ENCODE data around the gene UNC5C.

UNC5C gene

DNA sequence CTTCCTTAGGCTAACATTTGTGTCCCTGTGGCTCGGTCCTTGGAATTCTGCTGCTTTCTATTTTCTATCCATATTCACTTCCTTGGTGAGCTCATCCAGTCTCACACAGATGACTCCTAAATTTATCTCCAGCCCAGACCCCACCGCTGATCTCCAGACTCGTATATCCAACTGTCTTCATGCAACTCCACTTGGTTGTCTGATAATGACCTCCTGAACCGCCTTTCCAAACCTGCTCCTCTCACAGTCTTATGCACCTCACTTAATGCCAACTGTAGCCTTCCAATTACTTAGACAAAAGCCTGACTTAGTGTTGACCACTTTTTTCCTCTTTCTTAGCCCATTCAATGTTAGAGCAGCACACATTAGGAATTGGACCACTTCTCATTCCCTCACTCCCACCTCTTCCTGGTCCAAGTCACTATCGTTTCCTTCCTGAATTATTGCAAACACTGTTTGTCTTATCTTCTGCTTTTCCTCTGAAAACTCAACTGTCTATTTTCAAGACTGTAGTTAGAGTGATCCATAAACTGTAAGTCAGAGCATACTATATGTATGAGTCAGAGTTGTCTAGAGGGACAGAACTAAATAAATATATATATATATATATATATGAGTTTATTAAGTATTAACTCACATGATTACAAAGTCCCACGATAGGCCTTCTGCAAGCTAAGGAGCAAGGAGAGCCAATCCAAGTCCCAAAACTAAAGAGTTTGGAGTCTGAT lies 292.5 kb downstream of the UNC5C start:
- no peaks in the 10 kb centered on the region for H3K9me3 Mint-ChIP-seq (ENCODE audit: low read depth)
- H3K36me3 Mint-ChIP-seq: no peaks in the 10 kb centered on the region
- no peak overlapping the region for H3K4me3 Mint-ChIP-seq
- no peak overlapping the region for H3K27ac Mint-ChIP-seq
- H3K4me1 Mint-ChIP-seq (ENCODE audit: low read depth): no peaks in the 10 kb centered on the region
- H3K27me3 Mint-ChIP-seq: no peaks in the 10 kb centered on the region

DNA sequence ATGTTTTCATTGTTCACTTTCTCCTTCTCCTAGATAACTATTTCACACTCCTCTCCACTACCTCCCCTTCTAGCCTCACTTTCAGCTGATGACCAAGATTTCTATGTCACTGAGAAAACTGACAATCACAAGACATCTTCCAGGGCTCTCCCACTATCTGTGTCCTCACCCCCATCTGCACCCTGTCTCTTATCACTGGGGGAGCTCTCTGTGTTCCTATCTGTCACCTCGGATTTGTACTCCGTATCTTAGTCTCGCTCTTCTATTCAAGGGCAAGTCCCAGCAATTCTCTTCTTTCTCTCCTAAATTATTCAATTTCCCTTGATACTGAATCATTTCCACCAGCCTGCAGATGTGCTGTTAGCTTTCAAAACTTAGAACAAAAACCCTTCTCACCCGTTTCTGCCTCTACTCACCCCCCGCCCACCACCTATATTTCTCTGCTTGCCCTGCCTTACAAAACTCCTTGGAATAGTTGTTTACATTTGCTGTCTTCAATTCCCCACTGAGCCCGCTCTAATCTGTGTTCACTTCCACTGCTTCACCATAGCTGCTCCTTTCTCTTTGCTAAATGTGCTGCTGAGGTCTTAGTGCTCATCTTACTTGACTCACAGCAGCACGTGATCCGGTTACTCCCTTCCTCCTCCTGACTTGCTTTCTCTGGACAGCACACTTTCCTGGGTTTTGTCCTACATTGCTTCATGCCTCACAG lies 293.2 kb downstream of the UNC5C start:
- Mint-ChIP-seq H3K27ac (no peak overlapping the region), H3K4me3 (no peak overlapping the region), H3K36me3 (no peaks in the 10 kb centered on the region), H3K27me3 (no peaks in the 10 kb centered on the region), H3K4me1 (ENCODE audit: low read depth) (no peaks in the 10 kb centered on the region), H3K9me3 (ENCODE audit: low read depth) (no peaks in the 10 kb centered on the region)

DNA sequence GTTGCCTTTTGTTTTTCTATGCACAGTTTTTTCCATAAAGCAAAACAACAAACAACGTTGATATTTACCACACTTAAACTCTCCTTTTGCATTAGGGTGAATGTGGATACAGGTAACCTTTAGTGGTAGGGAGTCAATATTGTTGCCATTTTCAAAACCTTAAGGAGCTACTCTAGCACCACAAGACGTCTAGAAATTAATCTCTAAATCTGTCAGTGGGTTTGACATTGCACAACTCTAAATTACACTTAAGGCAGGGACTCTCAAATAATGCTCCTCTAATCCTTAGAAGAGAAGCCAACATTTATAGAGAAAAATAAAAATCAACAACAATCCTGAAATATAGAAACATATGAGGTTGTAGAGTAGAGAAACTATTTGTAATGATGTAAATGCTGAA lies 297.2 kb downstream of the UNC5C start:
- Mint-ChIP-seq H3K27ac (no peak overlapping the region), H3K36me3 (no peaks in the 10 kb centered on the region), H3K4me3 (no peak overlapping the region), H3K27me3 (no peaks in the 10 kb centered on the region), H3K9me3 (ENCODE audit: low read depth) (no peaks in the 10 kb centered on the region), H3K4me1 (ENCODE audit: low read depth) (peaks cover 3% of the 10 kb centered on the region)

DNA sequence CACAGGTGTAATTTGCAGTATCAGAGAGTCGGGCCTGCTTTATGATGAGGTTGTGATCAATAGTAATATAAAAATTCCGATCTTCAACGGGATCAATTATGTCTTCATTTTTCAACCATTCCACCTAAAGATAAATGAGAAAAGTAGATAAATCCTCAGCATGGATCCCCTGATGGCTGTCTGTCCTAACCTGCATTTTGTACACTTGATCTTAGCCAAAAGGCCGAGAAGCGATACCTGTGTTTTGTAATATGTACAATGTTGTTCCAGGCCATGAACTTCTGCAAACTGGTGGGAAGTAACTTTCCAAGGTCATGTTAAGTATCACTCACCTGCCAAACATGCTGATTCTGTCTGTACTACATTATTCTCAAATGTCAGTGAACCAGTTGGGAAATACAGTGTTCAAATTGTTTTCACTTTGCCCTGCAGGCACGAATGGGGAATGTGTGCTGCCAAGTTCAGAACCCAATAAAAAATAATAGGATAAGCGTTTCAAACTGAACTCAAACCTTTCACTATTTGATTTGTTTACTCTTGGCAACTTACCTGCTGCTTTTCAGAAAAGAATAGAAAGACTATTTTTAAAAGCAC lies 298.1 kb downstream of the UNC5C start:
- Mint-ChIP-seq H3K4me3 (no peak overlapping the region), H3K4me1 (ENCODE audit: low read depth) (peaks cover 3% of the 10 kb centered on the region), H3K27me3 (no peaks in the 10 kb centered on the region), H3K27ac (no peak overlapping the region), H3K36me3 (no peaks in the 10 kb centered on the region), H3K9me3 (ENCODE audit: low read depth) (no peaks in the 10 kb centered on the region)

DNA sequence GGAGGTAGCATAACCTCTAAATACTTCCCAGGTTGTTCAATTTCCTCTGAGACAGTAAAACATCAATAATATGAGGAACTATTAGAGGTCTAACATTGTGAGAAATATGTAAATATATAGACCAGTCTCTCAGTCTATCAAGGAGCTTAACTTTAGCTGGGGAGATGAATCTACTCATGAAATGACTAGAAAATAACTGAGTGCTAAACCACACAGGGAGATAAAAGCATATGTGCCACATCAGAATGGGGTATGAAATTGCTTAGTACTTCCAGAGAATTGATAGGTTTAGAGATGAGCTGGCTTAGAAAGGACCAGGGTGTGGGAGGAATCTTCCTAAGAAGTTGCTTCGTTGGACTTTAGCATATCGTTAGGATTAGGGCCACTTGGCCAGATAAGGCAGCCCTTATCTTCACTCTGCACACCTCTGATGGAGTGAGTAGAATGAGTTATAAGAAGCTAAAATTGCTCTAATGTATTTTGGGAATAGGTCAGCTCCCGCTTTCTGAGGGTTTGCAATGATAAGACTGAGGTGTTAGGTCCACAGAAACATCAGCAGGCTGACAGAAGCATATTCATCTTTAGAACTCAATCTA lies 299.2 kb downstream of the UNC5C start:
- Mint-ChIP-seq H3K27me3 (no peaks in the 10 kb centered on the region), H3K4me1 (ENCODE audit: low read depth) (peaks cover 3% of the 10 kb centered on the region), H3K36me3 (no peaks in the 10 kb centered on the region), H3K9me3 (ENCODE audit: low read depth) (no peaks in the 10 kb centered on the region), H3K4me3 (no peak overlapping the region), H3K27ac (peak overlapping the region; percentile 31)

DNA sequence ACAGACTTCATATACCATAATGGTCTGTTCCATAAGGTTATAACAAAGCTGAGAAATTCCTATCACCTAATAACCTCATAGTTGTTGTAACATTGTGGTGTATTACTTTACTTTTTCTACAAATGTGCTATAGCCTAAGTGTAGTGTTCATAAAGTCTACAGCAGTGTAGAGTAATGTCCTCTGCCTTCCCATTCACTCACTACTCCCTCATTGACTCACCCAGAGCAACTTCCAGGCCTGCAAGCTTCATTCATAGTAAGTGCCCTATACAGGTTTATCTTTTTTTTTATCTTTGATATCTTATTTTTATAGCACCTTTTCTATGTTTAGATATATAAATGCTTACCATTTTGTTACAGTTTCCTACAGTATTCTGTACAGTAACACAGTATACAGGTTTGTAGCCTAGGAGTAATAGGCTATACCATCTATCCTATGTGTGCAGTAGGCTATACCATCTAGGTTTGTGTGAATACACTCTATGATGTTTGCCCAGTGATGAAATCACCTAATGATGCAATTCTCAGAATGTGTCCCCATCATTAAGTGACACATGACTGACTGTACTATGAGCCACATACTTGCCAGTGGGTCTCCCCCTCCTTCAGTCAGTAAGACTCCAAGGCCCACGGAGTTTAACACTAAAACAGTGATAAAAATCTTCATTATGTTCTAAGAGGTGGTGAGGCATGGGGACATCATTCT lies 299.9 kb downstream of the UNC5C start:
- no peaks in the 10 kb centered on the region for H3K9me3 Mint-ChIP-seq (ENCODE audit: low read depth)
- no peaks in the 10 kb centered on the region for H3K36me3 Mint-ChIP-seq
- H3K27ac Mint-ChIP-seq: peak overlapping the region; percentile 24
- no peak overlapping the region for H3K4me3 Mint-ChIP-seq
- H3K27me3 Mint-ChIP-seq: no peaks in the 10 kb centered on the region
- H3K4me1 Mint-ChIP-seq (ENCODE audit: low read depth): peaks cover 3% of the 10 kb centered on the region

DNA sequence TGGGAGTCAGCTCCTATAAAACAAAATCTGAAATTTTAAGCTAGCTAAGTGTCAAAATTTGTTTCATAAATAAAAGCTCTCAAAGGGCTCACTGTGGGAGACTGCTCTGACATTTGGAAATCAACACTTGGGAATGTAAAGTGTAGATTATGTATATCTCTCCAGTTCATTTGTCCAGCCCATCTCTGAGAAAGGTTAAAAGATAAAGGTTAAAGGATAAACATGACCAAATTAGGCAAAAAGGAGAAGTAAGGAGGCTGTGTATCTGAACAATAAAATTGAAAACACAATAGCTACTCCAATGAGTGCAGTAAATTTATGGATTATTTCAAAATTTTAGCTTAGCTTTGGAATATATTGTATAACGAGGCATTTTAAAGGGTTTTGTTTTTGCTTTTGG lies 304.9 kb downstream of the UNC5C start:
- H3K27me3 Mint-ChIP-seq: no peaks in the 10 kb centered on the region
- no peak overlapping the region for H3K27ac Mint-ChIP-seq
- no peaks in the 10 kb centered on the region for H3K4me1 Mint-ChIP-seq (ENCODE audit: low read depth)
- no peak overlapping the region for H3K4me3 Mint-ChIP-seq
- no peaks in the 10 kb centered on the region for H3K36me3 Mint-ChIP-seq
- peaks cover under 1% of the 10 kb centered on the region for H3K9me3 Mint-ChIP-seq (ENCODE audit: low read depth)

DNA sequence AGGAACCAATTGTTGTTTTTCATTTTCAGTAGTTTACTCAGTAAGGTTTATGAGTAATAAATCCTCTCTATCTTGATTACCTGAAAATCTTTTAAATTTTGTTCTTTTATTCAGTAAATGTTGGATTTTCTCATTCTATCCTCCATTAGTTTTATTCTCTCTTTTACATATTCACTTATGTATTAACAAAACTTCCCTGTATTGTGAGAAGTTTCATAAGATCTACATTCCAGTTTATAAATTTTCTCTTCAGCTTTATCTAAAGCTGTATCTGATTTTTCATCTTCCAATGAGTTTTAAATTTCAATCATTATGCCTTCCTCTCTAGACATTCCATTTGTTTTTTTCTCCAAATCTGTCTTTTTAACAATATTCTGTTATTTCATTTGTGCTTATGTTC lies 310.2 kb downstream of the UNC5C start:
- Mint-ChIP-seq H3K36me3 (no peaks in the 10 kb centered on the region), H3K4me1 (ENCODE audit: low read depth) (no peaks in the 10 kb centered on the region), H3K27ac (no peak overlapping the region), H3K9me3 (ENCODE audit: low read depth) (peaks cover 6% of the 10 kb centered on the region), H3K4me3 (no peak overlapping the region), H3K27me3 (no peaks in the 10 kb centered on the region)

DNA sequence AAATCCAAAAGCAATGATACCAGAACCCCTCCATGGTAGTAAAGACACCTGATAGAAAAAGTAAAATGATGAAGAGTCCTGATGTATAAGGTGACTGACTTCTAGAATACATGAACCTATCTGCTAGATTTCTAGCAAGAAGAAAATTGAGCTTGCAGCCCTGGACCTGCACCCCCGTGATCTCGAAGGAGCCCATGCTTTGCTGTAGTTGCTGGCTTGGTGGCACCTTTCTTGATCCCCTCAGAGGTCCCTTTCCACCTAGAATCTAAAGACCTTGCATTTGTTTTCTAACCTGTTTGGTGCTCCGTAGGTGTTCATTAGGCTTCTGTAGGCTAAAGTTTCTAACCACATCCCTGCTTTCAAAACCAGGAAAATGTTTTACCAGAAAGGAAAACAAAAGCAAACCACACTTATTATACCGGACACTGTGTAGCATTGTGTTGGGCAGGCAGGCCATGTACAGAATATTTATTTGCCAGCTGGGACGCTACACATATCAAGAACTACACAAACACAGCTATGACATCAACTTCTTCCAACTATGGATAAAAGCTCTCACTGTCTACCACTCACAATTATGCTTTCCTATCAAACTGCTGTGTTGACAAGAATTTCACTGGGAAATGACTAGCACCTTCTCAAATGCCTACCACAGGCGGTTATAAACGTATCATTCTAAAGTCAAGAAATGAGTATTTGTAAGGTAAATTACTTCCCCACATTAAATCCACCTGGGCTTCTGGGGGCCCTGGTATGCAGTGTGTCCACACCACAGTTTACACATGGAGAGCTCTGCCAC lies 316.2 kb downstream of the UNC5C start:
- Mint-ChIP-seq H3K9me3 (ENCODE audit: low read depth) (no peaks in the 10 kb centered on the region), H3K27me3 (no peaks in the 10 kb centered on the region), H3K36me3 (no peaks in the 10 kb centered on the region), H3K27ac (no peak overlapping the region), H3K4me1 (ENCODE audit: low read depth) (peaks cover 2% of the 10 kb centered on the region), H3K4me3 (no peak overlapping the region)

DNA sequence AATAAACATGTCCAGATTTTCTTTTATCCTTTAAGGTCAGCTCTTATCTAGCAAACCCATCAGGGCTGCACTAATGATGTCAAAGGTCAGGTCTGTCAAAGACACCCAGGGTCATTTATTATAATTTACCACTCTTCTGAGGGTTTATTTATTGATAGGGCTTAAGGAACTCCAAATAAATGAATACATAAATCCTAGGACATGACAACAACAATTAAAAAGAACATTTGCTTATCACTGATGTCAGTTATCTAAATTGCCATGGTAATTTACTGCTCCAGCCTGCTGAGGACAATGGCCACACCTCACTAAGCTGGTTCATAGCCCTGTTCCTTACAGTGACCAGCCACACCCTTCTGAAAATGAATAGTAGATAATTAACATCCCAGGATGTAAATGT lies 317.1 kb downstream of the UNC5C start:
- Mint-ChIP-seq H3K4me3 (no peak overlapping the region), H3K27ac (no peak overlapping the region), H3K27me3 (no peaks in the 10 kb centered on the region), H3K4me1 (ENCODE audit: low read depth) (peaks cover 2% of the 10 kb centered on the region), H3K9me3 (ENCODE audit: low read depth) (no peaks in the 10 kb centered on the region), H3K36me3 (no peaks in the 10 kb centered on the region)

DNA sequence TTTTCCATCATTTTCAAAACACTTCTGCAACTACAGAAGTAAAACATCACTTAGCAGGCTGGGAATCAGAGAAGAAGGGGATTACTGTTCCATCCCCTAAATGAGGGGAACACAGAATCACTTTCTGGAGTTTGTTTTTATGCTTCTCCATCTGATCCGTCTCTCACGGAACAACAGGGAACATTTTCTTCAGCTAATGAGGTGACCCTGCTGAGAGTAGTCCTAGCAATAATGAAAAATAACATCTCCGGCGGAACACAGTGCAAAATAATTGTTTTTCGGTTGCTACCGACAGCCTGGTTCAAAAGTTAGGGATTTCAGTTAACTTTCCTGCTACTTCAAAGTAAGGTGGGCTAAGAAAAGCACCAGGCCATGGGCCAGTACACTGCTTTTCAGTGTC lies 322.9 kb downstream of the UNC5C start:
- Mint-ChIP-seq H3K27ac (no peak overlapping the region), H3K4me1 (ENCODE audit: low read depth) (no peaks in the 10 kb centered on the region), H3K27me3 (no peaks in the 10 kb centered on the region), H3K9me3 (ENCODE audit: low read depth) (no peaks in the 10 kb centered on the region), H3K4me3 (no peak overlapping the region), H3K36me3 (no peaks in the 10 kb centered on the region)

DNA sequence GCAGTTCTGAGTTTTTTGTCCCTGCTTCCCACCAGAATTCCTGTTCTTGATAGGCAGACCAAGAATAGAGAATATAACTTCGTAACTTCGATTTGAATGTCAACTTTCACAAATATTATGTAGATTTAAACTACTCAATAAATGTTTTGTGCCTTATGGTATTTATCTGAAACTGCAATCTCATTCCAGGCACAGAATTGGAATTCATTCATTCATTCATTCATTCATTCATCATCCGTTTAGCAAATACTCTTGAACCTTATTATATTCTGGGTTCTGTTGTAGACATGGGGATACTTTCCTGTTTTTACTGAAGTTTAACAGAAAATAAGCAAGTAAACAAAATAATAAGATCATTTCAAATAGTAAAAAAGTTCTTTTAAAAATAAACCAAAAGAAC lies 324.4 kb downstream of the UNC5C start:
- Mint-ChIP-seq H3K4me3 (no peak overlapping the region), H3K4me1 (ENCODE audit: low read depth) (no peaks in the 10 kb centered on the region), H3K9me3 (ENCODE audit: low read depth) (no peaks in the 10 kb centered on the region), H3K27ac (no peak overlapping the region), H3K36me3 (no peaks in the 10 kb centered on the region), H3K27me3 (no peaks in the 10 kb centered on the region)

DNA sequence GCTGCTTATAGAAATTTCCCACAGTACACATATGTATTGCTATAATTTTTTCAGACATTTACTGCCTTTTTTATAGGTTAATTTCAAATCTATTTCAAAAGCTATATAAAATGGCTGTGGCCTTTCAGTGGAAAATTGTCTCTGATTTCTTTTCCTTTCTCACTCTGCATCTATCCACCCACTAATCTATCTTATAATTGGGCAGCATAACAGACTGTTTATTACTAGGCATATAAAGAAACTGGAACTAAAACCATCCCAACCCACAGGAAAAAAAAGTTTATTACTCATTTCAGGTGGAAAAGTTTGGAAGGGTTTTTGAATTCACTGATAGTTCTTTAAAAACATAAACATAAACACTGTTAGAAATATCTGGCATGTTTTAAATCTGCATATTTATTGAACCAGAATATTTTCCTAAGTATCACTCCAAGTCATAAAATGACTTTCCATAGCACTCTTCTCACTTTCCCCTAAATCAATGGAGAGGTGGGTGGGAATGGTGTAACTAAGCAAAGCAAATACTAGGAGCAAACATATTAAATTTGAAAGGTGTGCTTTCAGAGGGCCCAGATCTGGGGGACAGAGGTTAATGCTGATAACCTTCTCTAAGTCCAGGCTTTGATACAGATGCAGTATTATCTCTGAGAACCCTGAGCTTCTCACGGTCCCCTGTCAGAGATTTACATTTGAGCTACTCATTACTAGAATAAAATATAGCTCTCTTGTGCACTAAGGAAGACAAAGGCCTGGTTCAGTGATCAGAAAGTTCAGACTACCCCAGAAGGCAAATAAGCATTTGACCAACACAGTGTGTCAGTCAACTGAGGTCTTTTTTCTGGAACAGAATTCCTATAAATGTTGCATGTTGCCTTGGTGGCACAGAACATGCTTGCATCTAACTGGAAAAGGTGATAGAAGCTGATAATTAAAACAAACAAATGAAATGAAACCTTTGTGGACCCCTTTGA lies 328.3 kb downstream of the UNC5C start:
- Mint-ChIP-seq H3K36me3 (no peaks in the 10 kb centered on the region), H3K9me3 (ENCODE audit: low read depth) (no peaks in the 10 kb centered on the region), H3K4me1 (ENCODE audit: low read depth) (no peaks in the 10 kb centered on the region), H3K27me3 (no peaks in the 10 kb centered on the region), H3K4me3 (no peak overlapping the region), H3K27ac (no peak overlapping the region)

All from activated naive CD8-positive, alpha-beta T cell (primary cell).